Measurements from ENCODE around the gene DAG1. TPM values are rescaled to one million over a fixed set of nuclear protein-coding genes. Genes with fewer than 3 reads are reported as not detected.

The DAG1 gene
- total and polyA plus RNA-seq, 10 of the 15 experiments (the other 5 are each of a cell fraction or from before 2014, with no cell fraction given): 0.33 to 16.3 (median 9.2) TPM

- TF ChIP-seq IRF3 (IDR thresholded peaks at IDR 0.05) (no peak), MYB (IDR thresholded peaks at IDR 0.05; ENCODE audit: borderline replicate concordance, low read depth, low read length) (no peak), LARP7 (IDR thresholded peaks at IDR 0.05) (no peak), JUND (IDR thresholded peaks at IDR 0.05; ENCODE audit: low read depth, low read length) (no peak), E4F1 (IDR thresholded peaks at IDR 0.05; ENCODE audit: borderline replicate concordance, partially characterized antibody) (no peak), MYC (IDR thresholded peaks at IDR 0.05; ENCODE audit: insufficient read depth, insufficient read length, insufficient replicate concordance, low read length, severe bottlenecking) (no peak), BRCA1 (IDR thresholded peaks at IDR 0.05; ENCODE audit: low read depth, low read length) (no peak), PML (IDR thresholded peaks at IDR 0.05; ENCODE audit: low read length) (no peak), RAD21 (IDR thresholded peaks at IDR 0.05; ENCODE audit: insufficient read depth, low read depth, low read length) (peak; percentile 94), E2F4 (IDR thresholded peaks at IDR 0.05; ENCODE audit: low read depth, low read length) (no peak), BCL11A (IDR thresholded peaks at IDR 0.05; ENCODE audit: low read depth, low read length) (no peak), SUZ12 (IDR thresholded peaks at IDR 0.05; ENCODE audit: unreplicated experiment) (no peak), BCL3 (IDR thresholded peaks at IDR 0.05; ENCODE audit: borderline replicate concordance, insufficient read depth, low read depth, low read length, poor library complexity, severe bottlenecking) (no peak), IRF5 (IDR thresholded peaks at IDR 0.05; ENCODE audit: borderline replicate concordance) (no peak), BCLAF1 (IDR thresholded peaks at IDR 0.05) (no peak)
Measured at GRCh38 chr3:49539659-49540560, 69.8 kb downstream of the DAG1 start (continued).

Data from GM12878 (cell line).